Brain microvascular endothelial cell (primary cell): ENCODE data around the gene LIF.

Experiments used
- DNase-seq: peaks from one replicate; pipeline ENCODE4 v3.0.0-alpha.2; 2020
- H3K27ac ChIP-seq: fragments of 250-450 bp; sonication (Bioruptor Pico); 2 replicates; pipeline ENCODE4 v1.5.1; 2020; ENCODE audit warnings: mild to moderate bottlenecking, moderate library complexity
- H3K27me3 ChIP-seq: fragments of 250-450 bp; sonication (Bioruptor Pico); replicated peaks from 2 replicates; pipeline ENCODE4 v1.5.1; 2020; ENCODE audit warnings: mild to moderate bottlenecking
- H3K36me3 ChIP-seq: fragments of 250-450 bp; sonication (Bioruptor Pico); replicated peaks from 2 replicates; pipeline ENCODE4 v1.5.1; 2020; ENCODE audit warnings: mild to moderate bottlenecking
- H3K4me3 ChIP-seq: 2 replicates; pipeline ENCODE4 v1.5.1; 2011; ENCODE audit warnings: low read depth, mild to moderate bottlenecking, control low read depth, low read length, moderate library complexity
- CTCF ChIP-seq: IDR thresholded peaks from 2 replicates; pipeline ENCODE4 v1.5.1; 2011; ENCODE audit warnings: low read depth, mild to moderate bottlenecking, moderate library complexity, low read length, control low read depth, inconsistent platforms; ENCODE audit errors: missing control alignments
- in situ Hi-C: cut with HindIII; loops from 2 replicates; pipeline ENCODE4 v1.10.0; 2017; ENCODE audit warnings: low sequenced_read_pairs, low pct_ligation_motif_present

Gene LIF

GRCh38 chr22:30267382-30268302, 21.1 kb upstream of the LIF start:
- Histone ChIP-seq H3K36me3 (no peaks in the 10 kb centered on the region), H3K27me3 (no peaks in the 10 kb centered on the region), H3K27ac (no peak overlapping the region), H3K4me3 (no peak overlapping the region)
- DNase-seq: no peak
- in situ Hi-C loops: no loop called here
- no peak for TF ChIP-seq CTCF

- H3K27ac ChIP-seq: no peak within 1 kb of the TSS
- H3K4me3 ChIP-seq: no peak within 1 kb of the TSS
- in situ Hi-C loops: no loop called here
- no peak for TF ChIP-seq CTCF
- DNase-seq: no peak
- no peaks in the 10 kb centered on the region for H3K36me3 ChIP-seq
- no peaks in the 10 kb centered on the region for H3K27me3 ChIP-seq
Observed at GRCh38 chr22:30266445-30267381, 20.2 kb upstream of the LIF start, which contains the start of gene OSM. OSM (minus strand) TSS chr22:30266851; CDS start chr22:30266799, 52 bp downstream.

- Histone ChIP-seq H3K36me3 (no peaks in the 10 kb centered on the region), H3K27ac (no peak overlapping the region), H3K4me3 (no peak overlapping the region), H3K27me3 (no peaks in the 10 kb centered on the region)
- no peak for DNase-seq
- no peak for TF ChIP-seq CTCF
- in situ Hi-C loops: no loop called here
Observed at GRCh38 chr22:30265823-30266444, 19.4 kb upstream of the LIF start.

GRCh38 chr22:30265131-30265720, 18.7 kb upstream of the LIF start:
- Histone ChIP-seq H3K27ac (no peak overlapping the region), H3K27me3 (no peaks in the 10 kb centered on the region), H3K4me3 (no peak overlapping the region), H3K36me3 (no peaks in the 10 kb centered on the region)
- in situ Hi-C loops: no loop called here
- no peak for DNase-seq
- no peak for TF ChIP-seq CTCF

GRCh38 chr22:30263883-30264282, 17.3 kb upstream of the LIF start:
- Histone ChIP-seq H3K27me3 (no peaks in the 10 kb centered on the region), H3K36me3 (no peaks in the 10 kb centered on the region), H3K4me3 (no peak overlapping the region), H3K27ac (no peak overlapping the region)
- DNase-seq: no peak
- TF ChIP-seq CTCF: no peak
- in situ Hi-C loops: no loop called here
